Activated effector memory CD4-positive, alpha-beta T cell treated with anti-CD3 and anti-CD28 coated beads, Interleukin-2, amount 50 U/mL, for 16 hours (primary cell): ENCODE data around the gene TTC34.

Experiments
- DNase-seq: peaks from one replicate; pipeline ENCODE4 v3.0.0-alpha.2; 2020

Gene TTC34, protein sequence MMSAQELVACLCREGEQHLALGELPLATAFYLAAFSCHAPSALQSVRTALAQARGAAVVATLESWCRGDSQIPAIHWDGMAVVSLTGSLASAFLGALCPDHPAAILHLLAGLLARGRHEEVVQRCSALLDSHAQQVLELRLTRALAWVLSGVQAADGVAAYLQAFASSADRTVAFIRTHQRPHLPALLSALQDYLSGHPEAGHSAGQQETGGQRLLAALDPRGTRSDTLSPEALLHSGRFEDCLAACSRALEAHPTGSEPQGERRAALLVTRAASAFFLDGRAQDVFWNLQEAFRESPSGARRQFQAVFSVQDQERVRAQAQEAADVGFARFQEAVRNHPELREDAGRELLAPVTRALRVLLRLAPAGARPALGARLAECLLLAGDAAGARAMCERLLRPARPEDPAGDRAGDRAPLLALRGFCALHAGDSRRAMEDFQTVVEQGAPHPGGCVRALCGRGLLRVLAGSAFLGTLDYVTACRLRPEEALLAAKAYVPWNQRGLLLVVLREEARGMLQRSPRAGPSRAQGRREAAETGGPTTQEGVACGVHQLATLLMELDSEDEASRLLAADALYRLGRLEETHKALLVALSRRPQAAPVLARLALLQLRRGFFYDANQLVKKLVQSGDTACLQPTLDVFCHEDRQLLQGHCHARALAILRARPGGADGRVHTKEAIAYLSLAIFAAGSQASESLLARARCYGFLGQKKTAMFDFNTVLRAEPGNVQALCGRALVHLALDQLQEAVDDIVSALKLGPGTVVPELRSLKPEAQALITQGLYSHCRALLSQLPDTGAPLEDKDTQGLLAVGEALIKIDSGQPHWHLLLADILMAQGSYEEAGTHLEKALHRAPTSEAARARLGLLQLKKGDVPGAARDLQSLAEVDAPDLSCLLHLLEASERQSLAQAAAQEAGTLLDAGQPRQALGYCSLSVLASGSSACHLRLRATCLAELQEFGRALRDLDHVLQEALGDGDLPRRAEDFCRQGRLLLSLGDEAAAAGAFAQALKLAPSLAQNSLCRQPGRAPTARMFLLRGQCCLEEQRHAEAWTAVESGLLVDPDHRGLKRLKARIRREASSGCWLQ

DNA sequence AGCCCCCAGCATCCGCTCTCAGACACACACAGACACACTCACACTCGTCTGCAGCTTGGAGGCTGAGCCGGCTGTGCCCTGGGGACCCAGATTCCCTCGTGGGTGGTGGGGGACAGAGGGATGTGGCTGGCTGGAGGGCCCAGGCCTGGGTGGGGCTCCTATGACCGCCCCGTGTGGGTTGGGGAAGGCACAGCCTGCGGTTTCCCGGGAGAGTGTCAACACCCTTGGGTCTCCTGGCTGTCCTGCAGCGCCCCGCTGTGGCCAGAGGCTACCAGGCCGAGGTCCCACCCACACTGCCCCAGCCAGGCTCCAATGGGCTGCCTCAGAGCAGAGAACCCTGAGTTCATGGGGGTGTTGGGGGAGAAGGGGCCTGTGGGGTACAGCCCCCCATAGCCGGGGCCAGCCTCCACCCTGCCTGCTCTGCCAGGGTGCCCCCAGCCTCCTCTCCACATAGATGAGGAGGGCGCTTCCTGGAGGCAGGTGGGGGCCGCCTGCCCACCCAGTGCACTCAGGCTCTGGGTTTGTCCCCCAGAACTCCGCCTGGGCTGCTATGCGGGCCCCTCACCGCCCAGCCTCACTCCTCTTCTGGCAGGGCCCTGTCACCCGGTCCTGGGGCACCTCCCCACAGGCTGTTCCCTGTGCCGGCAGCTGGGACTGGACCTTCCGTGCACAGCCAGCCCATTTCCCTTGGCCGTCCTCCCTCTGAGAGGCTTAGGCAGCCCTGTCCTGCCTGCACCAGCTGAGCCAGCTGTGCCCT, at the start of gene TTC34:
Gene TTC34, minus strand, starts transcription at position 159 of the 757 bp plus-strand sequence. CDS start 866 bp downstream, outside the sequence.
- peak; percentile 77 for DNase-seq

DNA sequence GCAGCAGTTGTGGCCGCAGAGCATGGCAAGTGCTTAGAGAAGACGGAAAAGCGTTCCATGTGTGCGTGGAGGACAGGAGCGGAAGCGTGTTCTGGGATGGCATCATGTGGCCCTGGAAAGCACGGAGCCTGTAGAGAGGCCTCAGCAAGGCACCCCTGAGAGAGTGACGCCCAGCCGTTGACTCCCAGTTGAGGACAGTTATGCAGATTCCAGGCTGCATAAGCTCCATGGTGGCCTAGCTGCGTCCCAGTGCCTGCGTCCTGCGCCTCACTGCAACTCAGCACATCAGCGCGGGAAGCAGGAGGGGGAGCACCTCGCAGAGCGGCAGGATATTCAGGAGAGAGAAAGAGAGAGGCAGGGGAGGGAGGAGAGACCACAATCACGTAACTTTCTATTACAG, 49.0 kb upstream of the TTC34 start:
- no peak for DNase-seq

DNA sequence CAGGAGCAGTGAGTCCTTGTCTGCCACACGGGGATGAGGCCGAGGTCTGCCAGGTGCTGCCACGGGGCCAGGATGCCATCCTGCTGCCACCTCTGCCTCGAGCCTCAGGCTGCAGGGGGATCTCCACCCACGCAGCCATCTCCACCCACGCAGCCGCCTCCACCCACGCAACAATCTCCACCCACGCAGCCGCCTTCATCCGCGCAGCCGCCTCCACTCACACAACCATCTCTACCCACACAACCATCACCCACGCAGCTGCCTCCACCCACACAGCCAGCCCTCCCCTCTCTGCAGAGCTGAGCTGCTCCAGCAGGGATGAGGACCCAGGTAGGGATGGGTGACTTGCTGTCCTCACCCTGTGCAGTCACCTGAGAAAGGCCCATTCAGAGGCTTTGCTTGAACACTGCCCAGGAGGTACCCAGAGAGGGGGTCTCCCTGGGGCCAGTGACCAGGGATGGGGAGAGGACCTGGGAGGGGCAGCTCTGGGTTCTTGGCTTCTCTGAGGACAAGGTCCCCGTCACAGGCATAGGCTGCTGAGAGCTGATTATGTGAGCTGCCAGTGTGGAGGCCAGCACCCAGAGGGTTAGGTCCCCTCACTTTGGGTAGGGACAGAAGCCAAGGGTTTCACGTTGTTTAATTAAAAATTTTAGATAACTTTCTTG, 46.6 kb upstream of the TTC34 start:
- no peak for DNase-seq

DNA sequence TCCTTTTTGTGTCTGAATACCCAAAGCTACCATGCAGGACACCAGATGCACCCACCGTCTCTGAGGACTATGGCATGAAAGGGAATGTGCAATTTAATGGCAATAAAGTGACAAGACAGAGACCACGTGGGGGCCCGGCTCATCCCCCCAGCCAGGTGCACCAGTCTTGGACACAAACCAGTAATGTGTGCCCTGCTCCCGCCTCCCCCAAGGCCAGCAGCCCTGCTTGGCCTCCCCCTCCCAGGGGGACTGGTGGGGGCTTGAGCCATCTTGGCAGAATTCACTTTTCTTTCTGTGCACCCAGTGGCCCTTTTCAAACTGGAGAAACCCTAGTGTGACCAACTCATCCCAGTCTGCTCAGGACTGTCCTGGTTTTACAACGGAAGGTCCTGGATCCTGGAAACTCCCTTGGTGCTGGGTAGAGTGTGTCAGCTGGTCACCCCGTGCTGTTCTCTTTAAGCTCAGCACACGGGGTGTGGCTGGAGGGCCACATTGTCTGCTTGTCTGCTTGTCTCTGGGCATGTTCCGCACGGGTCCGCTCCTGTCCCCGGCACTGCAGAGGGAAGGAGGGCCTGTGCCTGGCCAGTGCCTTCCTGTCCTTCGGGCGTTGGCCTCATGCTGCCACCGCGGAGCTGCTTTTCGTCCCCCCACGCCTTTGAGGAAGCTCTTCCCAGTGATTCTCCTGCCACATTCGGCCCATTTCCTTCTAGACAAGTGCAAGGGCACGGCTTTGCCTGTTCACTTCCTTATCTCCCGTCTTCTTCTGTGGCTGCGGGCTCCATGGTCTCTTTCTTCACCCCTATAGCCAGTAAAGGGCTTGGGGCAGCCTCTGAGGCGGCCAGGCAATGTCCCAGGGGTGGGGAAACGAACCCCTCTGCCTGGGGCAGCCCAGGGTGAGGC, 45.8 kb upstream of the TTC34 start:
- DNase-seq = no peak

DNA sequence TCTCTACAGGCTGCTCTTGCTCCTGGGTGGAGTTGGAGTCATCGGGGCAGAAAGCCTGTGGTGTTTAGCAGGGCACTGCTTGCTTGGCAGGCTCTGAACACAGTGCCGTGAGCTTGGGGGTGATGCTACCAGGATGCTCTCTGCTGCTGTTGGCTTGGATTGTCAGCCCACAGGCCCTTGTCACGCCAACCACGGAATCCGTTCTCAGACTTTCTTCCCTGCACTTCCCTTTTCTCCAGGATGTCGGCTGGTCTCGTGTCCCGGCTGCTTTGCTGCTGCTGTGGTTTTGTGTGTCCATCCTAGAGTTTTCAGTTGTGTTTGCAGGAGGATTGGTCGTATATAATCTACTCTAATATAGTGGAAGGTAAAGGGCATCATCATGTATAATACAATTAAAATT, 44.4 kb upstream of the TTC34 start:
- DNase-seq = no peak

DNA sequence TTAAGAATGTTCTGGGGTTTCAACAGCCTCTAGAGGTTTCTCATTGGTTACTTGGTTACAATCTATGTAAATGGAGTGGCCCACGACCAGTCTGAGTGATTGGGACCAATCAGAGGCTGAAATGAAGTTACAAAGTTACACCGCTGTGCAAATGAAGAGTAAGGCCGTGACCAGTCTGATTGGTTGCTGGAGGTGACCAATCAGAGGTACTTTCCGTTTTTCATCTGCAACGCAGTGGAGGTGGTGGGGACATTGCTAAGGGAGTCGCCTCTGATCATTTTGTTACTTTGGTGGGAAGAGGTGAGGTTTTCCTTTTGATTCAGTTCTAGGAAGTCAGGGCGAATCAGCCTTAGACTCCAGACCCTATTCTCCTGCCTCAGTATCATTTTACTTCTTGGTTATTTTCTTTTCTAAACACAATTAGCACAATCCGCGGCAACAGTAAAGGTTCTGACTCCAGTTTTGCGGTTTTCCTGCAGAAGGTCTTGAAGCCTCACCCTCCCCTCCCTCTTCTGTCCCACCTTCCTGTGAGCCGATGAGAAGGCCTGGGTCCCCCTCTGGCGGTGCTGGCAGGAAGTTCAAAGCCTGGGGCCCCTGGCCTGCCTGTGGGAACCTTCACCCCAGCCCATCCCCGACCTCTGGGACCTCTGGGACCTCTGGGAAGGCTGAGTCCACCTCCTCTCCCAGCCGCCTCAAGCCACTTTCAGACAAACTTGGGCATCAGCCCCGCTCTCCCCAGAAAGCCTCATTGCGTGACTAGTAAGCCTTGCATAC, 38.7 kb upstream of the TTC34 start:
- peak; percentile 83 for DNase-seq

DNA sequence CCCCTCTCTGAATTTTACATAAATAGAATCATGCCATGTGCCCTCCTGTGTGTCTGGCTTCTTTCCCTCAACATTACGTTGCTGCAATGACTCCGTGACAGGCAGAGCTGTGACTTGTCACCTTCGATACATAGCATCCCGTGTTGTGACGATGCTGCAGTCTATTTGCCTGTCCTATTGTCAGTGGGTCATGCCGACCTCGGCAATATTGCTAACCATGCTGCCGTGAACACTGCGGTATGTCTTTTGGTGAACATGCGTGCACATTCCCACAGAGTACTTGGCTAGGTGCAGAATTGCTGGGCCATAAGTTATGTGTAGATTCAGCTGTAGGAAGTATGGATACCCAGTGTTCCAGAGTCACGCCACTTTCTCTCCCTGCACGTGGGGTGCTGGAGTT, 36.3 kb upstream of the TTC34 start:
- no peak for DNase-seq

DNA sequence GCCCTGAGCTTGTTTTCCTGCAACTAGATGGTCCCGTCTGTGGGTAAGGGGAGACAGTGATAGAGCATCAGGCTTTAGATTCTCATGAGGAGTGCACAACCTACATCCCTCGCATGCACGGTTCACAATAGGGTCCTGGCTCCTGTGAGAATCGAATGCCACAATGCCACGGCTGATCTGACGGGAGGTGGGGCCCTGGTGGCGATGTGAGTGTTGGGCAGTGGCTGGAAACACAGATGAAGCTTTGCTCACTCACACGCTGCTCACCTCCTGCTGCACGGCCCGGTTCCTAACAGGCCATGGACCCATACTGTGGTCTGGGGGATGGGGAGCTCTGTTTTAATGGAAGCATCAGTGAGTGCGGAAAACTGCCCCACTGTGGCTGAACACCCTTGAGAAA, 35.8 kb upstream of the TTC34 start:
- DNase-seq = no peak

DNA sequence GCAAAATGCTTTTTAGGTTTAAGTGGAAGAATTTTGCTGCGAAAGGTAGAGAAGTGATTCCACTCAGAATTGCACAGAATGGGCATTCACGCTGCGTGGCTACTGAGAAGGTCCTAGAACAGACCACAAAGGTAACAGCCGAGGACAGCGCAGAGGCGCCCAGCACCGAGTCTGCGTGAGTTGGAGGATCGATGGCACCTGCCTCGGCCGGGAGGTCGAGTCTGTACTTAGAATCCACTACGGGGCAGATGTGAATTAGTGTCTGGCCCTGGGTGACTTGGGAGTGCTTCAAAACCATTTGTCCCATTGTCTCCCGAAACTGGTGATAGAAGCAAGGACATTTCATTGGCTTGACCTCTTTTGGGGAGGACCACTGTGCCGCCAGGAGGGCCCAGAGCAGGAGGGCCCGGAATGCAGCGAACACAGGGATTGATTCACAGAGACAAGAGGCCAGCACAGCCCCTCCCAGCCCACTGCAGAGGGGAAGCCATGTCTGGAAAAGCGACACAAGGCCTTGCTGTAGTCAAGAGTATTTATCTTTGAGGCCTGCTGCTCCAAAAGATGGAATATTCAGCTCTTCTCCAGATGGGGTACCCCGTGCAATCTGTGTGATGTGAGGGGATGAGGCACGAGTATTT, 35.0 kb upstream of the TTC34 start:
- DNase-seq = no peak

DNA sequence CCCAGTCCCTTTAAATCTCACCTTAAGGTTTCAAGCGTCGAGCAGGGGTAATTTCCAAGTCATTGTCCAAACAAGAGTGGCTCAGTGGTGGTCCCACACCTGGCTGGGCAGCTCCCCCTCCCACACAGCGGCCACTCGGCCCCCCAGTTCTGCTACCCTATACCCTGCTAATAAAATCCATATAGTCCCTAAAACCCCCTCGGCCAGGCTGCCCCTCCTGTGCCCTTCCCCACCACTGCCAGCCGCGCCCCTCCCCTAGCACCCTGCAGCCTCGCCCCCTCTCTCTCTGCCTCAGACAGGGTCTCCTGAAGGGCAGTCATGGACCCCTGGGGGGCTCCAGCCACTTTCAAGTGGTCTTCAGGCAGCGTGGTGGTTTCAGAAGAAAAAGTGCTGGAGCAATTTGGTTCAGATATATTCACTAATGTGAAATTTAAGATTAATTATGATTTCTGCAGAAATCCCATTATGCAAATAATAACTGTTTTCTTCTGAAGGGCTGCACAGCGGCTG, 34.2 kb upstream of the TTC34 start:
- no peak for DNase-seq

DNA sequence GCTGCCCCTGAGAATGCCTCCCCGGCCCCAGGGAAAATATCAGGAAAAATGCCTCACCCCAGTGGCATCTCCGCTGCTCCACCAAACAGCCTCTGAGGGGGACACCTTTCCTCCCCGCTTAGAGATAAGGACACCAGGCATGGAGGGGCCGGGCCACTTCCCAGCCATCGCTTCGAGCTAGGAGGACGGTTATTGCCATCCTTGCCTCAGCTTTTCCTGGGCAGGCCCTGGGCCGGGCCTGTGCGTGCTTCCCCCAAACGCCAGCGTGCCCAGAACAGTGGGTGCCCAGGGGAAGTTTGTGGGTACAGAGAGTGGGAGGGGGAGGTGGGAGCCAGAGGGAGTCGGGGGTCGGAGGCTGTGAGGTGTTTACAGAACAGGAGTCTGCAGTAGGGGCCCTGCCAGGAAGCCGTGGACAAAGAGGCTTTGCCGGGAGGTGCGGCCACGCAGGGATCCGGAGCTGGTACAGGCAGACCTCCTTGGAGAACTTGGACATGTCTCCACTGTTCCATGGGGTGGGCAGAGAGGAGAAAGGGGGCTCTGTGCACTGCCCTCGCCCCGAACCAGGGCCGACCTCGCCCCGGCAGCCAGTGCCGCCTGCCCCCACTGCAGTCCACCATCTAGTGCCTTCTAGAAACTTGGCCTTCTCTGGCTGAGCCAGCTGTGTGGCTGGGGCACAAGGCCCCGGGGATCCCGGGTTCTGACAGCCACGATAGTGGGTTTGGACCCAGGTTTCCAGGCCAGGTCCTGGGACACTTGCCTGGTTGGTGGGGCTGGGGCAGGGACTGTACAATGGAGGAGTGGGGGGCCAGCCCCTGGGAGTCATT, 33.5 kb upstream of the TTC34 start:
- DNase-seq = no peak

DNA sequence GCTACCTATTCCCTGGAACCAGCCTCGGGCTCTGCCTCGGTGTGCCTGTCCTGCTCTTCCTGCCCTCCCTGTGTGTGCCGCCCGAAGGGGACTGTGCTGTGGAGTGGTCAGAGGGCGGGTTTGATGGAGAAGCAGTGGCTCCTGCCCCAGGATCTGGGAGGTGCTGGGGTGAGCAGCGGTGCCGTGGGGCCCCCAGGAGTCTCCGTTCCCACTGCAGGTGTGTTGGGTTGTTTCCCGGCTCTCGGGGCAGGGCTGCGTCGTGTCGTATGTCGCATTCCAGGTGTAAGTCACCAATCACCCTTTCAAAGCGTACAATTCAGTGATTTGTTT, 32.6 kb upstream of the TTC34 start:
- no peak for DNase-seq

DNA sequence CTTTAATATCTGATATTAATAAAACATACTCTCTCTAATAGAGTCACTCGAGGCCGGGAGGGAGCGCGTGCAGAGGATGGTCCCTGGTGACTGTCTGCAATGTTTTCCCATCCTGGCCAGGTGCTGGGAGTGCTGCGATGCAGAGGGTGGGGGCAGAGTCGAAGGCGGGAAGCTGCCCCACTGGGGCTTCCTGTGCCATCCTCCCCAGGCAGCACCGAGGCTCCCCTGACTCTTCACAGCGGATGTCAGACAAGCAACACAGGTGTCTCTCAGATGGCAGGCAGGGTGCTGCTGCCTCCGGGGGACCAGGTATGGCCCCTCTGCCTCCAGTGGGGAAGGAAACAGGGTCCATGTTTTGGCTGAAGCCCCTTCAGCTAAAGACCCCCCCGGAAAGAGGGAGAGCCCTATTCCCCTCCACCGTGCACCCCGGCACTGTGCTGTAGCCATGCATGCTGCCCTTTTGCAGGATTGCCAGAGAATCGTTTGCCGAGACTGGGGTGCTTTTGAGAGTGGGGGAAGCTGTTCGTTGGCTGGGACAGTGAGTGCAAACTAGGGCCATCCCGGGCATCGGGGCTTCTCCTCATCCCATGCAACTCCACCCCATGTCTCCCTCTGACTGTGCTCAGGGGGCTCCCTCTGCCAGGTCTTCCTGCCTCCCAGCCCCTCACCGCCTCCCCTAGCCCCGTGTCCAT, 32.1 kb upstream of the TTC34 start:
- DNase-seq = no peak

DNA sequence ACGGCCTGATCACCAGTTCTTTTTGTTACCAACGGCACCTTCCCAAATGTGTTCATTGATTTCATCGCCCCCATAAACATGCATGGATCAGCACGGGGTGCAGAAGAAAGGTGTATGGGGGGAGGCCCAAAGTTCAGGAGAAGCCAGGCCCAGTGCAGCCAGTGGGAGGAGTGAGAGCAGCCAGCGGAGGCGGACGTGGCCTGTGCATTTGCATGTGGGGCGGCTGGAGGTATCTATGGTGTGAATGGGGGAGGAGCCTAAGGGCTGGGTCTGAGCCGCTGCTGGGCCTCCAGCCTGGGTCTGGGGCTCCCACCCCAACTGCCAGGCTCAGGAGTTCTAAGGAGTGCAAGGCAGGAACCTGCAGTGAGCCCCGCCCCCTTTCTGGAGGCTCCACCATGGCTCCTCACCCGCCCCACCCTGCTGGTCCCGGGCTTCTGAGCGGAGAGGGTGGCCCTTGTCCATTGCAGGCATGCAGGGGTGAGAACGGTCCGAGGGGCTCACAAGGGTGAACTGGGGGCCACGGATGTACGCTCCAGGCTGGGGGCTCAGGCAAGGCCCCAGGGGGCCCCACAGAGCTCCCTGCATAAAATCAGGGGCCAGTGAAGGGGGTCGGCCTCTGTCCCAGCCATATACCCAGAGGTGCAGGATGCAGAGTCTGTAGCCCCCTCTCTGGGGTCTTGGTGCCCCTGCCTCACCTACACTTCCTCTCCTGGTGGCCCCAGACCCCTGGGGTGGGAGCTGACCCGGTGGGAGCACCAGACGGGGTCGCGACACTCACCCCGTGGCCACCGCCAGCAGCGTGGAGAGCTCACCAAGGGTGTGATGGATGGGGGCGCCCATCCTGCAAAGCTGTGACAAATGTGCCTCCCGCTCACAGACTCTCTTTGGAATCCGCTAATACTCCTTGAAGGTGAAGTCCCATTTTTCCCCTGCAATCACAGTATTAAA, 31.3 kb upstream of the TTC34 start:
- no peak for DNase-seq

DNA sequence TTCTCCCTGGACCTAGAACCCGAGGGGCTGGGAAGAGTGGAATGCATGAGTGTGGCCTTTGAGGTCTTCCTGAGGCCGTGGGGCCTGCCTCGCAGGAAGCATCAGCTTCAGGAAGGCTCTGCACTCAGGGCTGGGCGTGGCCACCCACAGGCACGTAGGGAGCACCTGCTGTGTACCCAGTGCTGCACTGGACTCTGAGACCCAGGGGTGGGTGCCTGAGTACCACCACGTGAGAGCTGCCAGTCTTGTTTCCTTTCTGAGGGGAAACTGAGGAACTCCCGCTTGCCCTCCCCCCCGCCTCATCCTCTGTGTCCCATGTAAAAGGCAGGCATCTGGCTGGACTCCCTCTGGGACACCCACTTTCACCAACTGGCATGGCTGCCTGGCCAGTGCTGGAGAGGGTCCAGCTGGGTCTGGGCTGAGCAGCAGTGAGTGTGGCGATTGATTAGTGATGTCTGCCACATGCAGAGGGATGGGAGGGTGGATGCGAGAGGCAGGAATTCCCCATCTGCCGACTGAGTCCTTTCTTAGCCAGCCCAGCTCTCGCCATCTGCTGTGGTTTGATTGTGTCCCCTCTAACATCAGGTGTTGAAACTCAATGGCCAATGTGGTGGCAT, 30.2 kb upstream of the TTC34 start:
- no peak for DNase-seq

DNA sequence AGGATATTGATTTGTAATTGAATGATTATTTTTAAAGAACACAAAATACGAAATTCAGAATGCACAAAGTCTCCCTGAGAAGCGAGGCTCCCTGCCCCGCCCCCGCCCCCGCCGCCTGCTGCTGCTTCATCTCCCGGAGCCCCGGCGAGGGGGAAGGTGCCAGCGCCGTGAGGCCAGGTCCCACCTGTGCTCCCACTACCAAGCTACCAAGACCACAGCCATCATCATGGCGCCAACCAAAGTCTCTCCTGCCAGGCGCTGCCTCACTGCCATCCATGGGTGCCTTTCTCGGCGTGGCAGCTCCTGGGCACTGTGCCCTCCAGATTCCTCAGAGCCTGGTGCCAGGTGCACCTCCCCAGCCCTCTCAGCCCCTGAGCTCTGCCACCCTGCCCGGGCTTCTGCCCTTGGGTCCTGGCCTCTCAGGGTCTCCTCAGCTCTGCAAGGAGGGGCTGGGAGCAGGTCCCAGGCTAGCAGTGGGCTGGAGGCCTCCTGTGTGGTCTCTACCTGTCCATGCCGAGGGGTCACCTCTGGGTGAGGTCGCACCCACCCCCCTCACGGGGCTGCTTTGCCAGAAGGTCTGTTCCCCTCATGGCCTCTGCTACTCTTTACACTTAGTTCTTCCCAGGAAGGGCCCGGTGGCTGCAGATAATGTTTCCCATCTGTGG, 29.4 kb upstream of the TTC34 start:
- no peak for DNase-seq
